Fibroblast of mammary gland (primary cell): Measurements from ENCODE around the gene DNASE2B.

Source experiments
- DNase-seq: peaks from one replicate; pipeline ENCODE4 v3.0.0-alpha.2; 2010; ENCODE audit warnings: low read depth
- H3K4me3 ChIP-seq: 2 replicates; pipeline ENCODE4 v1.5.1; 2011; ENCODE audit warnings: low read depth, mild to moderate bottlenecking, low read length, moderate library complexity; ENCODE audit not compliant: control insufficient read depth
- CTCF ChIP-seq: conservative IDR thresholded peaks from 2 replicates; pipeline ENCODE4 v1.5.1; 2011; ENCODE audit warnings: low read depth, low read length, inconsistent platforms; ENCODE audit not compliant: control insufficient read depth, insufficient read depth

DNASE2B gene

GRCh38 chr1:84426376-84426775, 28.1 kb downstream of the DNASE2B start:
- no peak overlapping the region for H3K4me3 ChIP-seq
- DNase-seq: no peak
- no peak for TF ChIP-seq CTCF

- no peak overlapping the region for H3K4me3 ChIP-seq
- no peak for TF ChIP-seq CTCF
These were observed 29.2 kb downstream of the DNASE2B start for GRCh38 chr1:84427250-84428188.

GRCh38 chr1:84428235-84428634, 30.0 kb downstream of the DNASE2B start:
- DNase-seq: no peak
- TF ChIP-seq CTCF: no peak
- no peak overlapping the region for H3K4me3 ChIP-seq

More at GRCh38 chr1:84427250-84428188, 29.2 kb downstream of the DNASE2B start:
- DNase-seq: no peak

- no peak overlapping the region for H3K4me3 ChIP-seq
- DNase-seq: no peak
These were observed 30.9 kb downstream of the DNASE2B start for GRCh38 chr1:84429231-84429630.

GRCh38 chr1:84430546-84430945, 32.3 kb downstream of the DNASE2B start:
- no peak overlapping the region for H3K4me3 ChIP-seq
- no peak for DNase-seq
- no peak for TF ChIP-seq CTCF

More at GRCh38 chr1:84429231-84429630, 30.9 kb downstream of the DNASE2B start:
- TF ChIP-seq CTCF: no peak

GRCh38 chr1:84433258-84434080, 35.2 kb downstream of the DNASE2B start:
- peak; percentile 83 for TF ChIP-seq CTCF
- peak overlapping the region; percentile 23 for H3K4me3 ChIP-seq
- peak; percentile 82 for DNase-seq
